PFSK-1 (cell line): ENCODE results near the gene LTBP1.

Source experiments
- POLR2AphosphoS5 ChIP-seq: IDR thresholded peaks from 2 replicates; pipeline ENCODE4 v1.6.1; 2012; ENCODE audit warnings: low read depth, mild to moderate bottlenecking, control low read depth, low read length, moderate library complexity
- TAF1 ChIP-seq: IDR thresholded peaks from 2 replicates; pipeline ENCODE4 v1.6.1; 2012; ENCODE audit warnings: low read length, control low read depth, borderline replicate concordance; ENCODE audit not compliant: insufficient read depth

- no peak for TF ChIP-seq POLR2AphosphoS5
- TF ChIP-seq TAF1, result no peak
Observed at GRCh38 chr2:33067598-33067997, 120.8 kb downstream of the LTBP1 start.
